Subcutaneous abdominal adipose tissue (tissue), 5 donors: Measurements from ENCODE around the gene A4GNT.

Experiments used
- H3K27ac ChIP-seq: one replicate; pipeline ENCODE4 v1.7.0; 2013; ENCODE audit warnings: low read depth, mild to moderate bottlenecking, inconsistent platforms, low read length, moderate library complexity
- H3K27me3 ChIP-seq, 5 donors: one replicate each; pipeline ENCODE4 v1.7.0; 2013; ENCODE audit warnings: low read length in 5 of 5, inconsistent platforms in 1 of 5; ENCODE audit not compliant: control insufficient read depth in 5 of 5, insufficient read depth in 4 of 5
- H3K36me3 ChIP-seq, 5 donors: one replicate each; pipeline ENCODE4 v1.7.0; 2013; ENCODE audit warnings: low read length in 5 of 5; ENCODE audit not compliant: control insufficient read depth in 5 of 5, insufficient read depth in 5 of 5
- H3K4me1 ChIP-seq, 5 donors: one replicate each; pipeline ENCODE4 v1.7.0; 2013; ENCODE audit warnings: low read length in 5 of 5, mild to moderate bottlenecking in 3 of 5, moderate library complexity in 1 of 5; ENCODE audit not compliant: control insufficient read depth in 5 of 5, insufficient read depth in 5 of 5
- H3K4me3 ChIP-seq, 5 donors: one replicate each; pipeline ENCODE4 v1.7.0; 2013; ENCODE audit warnings: low read length in 5 of 5, low read depth in 1 of 5
- H3K9ac ChIP-seq, 5 donors: one replicate each; pipeline ENCODE4 v1.7.0; 2013; ENCODE audit warnings: low read length in 5 of 5, mild to moderate bottlenecking in 4 of 5, moderate library complexity in 3 of 5
- H3K9me3 ChIP-seq, 5 donors: one replicate each; pipeline ENCODE4 v1.7.0; 2013; ENCODE audit warnings: low read length in 5 of 5; ENCODE audit not compliant: control insufficient read depth in 5 of 5
- donor health status: healthy.
- donor health status: healthy.
- donor health status: healthy.
- donor health status: healthy.
- donor health status: healthy.

Gene A4GNT

GRCh38 chr3:138082085-138082991, 49.9 kb downstream of the A4GNT start:
- H3K4me1 ChIP-seq = peaks cover 0 to 37% (median 23%) of the 10 kb centered on the region in 5 donors
- no peaks in the 10 kb centered on the region for H3K27me3 ChIP-seq
- H3K9me3 ChIP-seq = peaks cover 0 to 3% (median 0%) of the 10 kb centered on the region in 5 donors
- peak overlapping the region in 1 of 5 donors; percentile 3 for H3K4me3 ChIP-seq
- peak overlapping the region in 1 of 5 donors; percentile 50 for H3K9ac ChIP-seq
- H3K36me3 ChIP-seq = peaks cover 13 to 59% (median 38%) of the 10 kb centered on the region in 5 donors
- no peak overlapping the region for H3K27ac ChIP-seq

GRCh38 chr3:138081371-138082084, 50.7 kb downstream of the A4GNT start:
- Histone ChIP-seq H3K9me3 (peaks cover 0 to under 1% (median 0%) of the 10 kb centered on the region in 5 donors), H3K27ac (no peak overlapping the region), H3K36me3 (peaks cover 10 to 57% (median 41%) of the 10 kb centered on the region in 5 donors), H3K4me1 (peaks cover 0 to 37% (median 23%) of the 10 kb centered on the region in 5 donors), H3K4me3 (no peak overlapping the region), H3K9ac (no peak overlapping the region), H3K27me3 (no peaks in the 10 kb centered on the region)

GRCh38 chr3:138079901-138080300, 52.3 kb downstream of the A4GNT start:
- Histone ChIP-seq H3K4me3 (no peak overlapping the region), H3K9ac (no peak overlapping the region), H3K27me3 (no peaks in the 10 kb centered on the region), H3K4me1 (peaks cover 0 to 37% (median 23%) of the 10 kb centered on the region in 5 donors), H3K9me3 (no peaks in the 10 kb centered on the region), H3K36me3 (peaks cover 17 to 64% (median 48%) of the 10 kb centered on the region in 5 donors), H3K27ac (peak overlapping the region; percentile 70)

- no peak overlapping the region for H3K4me3 ChIP-seq
- peaks cover 17 to 59% (median 45%) of the 10 kb centered on the region in 5 donors for H3K36me3 ChIP-seq
- peaks cover 0 to 37% (median 23%) of the 10 kb centered on the region in 5 donors for H3K4me1 ChIP-seq
- H3K9ac ChIP-seq = no peak overlapping the region
- H3K27me3 ChIP-seq = no peaks in the 10 kb centered on the region
- H3K9me3 ChIP-seq = no peaks in the 10 kb centered on the region
- peak overlapping the region; percentile 70 for H3K27ac ChIP-seq
These were observed 53.3 kb downstream of the A4GNT start for GRCh38 chr3:138078901-138079344.

- H3K9ac ChIP-seq = no peak overlapping the region
- peaks cover 0 to 37% (median 23%) of the 10 kb centered on the region in 5 donors for H3K4me1 ChIP-seq
- peaks cover 13 to 51% (median 37%) of the 10 kb centered on the region in 5 donors for H3K36me3 ChIP-seq
These were observed 54.1 kb downstream of the A4GNT start for GRCh38 chr3:138078096-138078495.

More at GRCh38 chr3:138078096-138078495, 54.1 kb downstream of the A4GNT start:
- Histone ChIP-seq H3K9me3 (no peaks in the 10 kb centered on the region), H3K4me3 (no peak overlapping the region), H3K27ac (no peak overlapping the region), H3K27me3 (no peaks in the 10 kb centered on the region)
